Stimulated activated CD4-positive, alpha-beta T cell treated with anti-CD3 and anti-CD28 coated beads, TNF-alpha, amount 100 ng/mL, for 24 hours (primary cell): Measurements from ENCODE around the gene MATCAP1.

Source experiments
- DNase-seq, 3 experiments: peaks; one replicate each; pipeline ENCODE4 v3.0.0-alpha.2; 2020; ENCODE audit warnings: low read depth in 3 of 3

Gene MATCAP1

DNA sequence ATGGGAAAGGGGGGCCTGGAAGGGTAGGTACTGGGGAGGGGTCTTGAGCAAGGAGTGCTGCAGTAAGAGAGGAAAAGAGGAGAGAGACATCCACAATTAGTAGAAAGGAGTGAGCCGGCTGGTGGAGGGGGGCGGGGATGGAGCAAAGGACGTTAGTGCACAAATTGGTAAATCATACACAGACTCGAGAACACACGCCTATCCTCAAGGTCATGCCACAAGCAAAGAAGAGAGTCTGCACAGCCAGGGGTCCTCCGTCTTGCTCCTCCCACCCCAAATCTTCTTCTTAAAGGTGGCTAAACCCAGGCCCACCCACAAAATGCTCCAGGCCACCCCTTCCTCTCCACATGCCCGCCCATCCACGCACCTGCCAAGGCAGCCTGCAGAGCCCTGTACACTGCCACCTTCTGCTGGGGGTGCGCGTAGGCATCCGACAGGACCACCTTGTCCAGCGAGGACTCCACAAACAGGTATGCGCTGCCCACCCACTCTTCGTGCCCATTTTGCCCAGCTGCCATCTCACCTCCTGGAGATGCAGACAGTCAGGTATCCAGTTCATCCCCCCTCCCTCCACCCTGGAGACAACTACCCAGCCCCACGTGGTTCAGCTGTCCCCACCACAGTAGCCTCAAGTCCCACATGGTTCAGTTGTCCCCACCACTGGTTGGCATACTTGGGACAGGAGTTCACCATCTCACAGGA is 27.5 kb downstream of the MATCAP1 start:
- no peak for DNase-seq

DNA sequence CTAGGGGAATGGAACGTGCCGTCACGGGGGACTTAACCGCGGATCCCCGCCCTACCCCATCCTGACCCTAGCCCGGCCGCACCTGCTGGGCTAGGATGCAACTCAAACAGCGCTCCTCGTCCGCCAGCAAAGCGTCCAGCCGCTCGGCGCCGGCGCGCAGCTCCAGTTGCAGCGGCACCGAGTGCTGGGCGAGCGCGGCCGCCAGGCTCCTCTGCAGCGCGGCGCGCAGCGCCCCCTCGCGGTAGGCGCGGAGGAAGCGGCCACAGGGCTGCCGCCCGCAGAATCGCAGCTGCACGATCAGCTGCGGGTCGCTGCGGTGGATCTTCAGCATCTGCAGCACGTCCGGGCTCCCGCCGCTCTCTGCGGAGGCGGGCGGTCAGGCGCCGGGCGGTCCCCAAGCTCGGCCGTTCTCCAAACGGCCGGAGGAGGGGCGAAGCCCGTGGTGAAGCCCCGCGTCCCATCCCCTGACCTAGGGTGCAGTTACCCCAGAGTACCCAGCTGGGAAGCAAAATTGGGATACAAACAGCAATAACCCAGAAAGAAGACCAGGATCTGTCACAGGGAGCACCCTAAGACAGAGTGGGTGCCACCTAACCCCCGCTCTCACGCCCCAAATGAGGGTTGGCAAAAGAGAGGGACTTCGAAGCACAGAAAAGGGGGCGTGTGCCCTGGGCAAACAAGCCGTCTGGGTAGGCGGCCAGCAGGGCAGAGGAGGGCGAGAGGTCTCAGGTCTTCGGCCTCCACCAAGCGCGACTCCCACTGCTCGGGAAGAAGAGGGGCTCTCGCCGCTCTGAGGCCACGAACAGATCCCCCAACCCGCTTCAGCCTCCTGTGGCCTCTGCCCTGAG is 28.2 kb downstream of the MATCAP1 start:
- peak in 2 of 3 experiments; percentile 59 to 77 for DNase-seq

DNA sequence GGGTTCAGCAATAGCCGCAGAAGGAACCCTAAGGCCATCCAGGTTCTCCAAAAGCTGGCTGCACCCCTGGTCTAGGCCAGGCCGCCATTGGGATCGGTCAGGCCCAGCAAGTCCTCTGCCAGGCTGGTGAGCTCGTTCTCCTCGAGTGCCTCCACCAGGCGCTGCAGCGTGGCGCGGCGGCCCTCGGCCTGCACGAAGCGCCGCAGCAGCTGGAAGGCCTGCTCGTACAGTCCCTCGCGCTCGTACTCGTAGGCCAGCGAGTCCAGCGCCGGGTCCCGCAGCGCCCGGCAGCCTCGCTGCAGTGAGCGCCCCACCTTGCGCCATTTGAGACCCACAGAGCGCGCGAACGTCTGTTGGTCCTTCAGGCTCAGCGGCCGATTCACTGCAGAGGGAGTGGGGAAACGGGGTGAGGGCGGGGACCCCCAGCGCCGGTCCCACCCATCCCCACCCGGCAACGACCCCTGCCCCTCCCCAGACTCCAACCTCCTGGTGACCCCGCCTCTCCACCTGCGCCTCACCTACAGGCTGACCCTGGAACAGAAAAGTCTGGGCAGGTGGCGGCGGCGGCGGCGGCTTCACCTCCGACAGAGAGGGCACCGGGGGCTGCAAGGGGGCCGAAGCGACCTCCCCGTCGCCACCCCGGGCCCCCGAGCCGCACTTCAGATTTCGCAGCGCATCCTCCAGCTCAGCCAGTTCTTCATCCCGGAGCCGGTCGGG is 29.0 kb downstream of the MATCAP1 start:
- DNase-seq: no peak

DNA sequence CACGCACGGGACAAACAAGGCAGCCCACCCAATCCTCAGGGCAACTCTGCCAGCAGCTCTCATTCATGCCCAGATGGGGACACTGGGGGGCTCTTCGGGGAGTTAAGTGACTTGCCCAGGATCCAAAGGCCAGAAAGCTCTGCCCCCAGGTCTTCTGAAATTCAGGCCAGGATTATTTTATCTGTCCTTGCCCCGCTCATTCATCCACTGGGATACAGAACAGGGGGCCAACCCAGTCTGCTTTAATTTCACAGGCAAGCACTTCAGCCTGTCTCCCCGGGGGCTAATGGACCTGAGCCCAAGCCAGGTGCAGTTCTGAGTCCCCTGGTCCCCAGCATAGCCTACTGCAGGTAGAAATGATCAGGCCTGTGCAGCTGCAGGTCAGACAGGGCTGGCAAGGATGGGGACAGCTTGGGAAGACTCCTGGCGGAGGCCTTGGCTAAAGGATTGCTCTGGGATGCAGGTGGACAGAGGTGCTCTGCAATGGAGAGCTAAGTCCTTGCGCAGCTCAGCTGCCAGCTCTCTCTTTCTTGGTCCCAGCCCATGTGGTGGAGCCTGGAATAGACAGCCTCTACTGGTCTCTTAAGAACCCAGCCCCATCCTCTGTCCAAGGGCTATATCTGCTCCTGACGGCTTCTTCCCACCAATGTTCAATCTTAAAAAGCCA is 32.2 kb downstream of the MATCAP1 start:
- DNase-seq: no peak

DNA sequence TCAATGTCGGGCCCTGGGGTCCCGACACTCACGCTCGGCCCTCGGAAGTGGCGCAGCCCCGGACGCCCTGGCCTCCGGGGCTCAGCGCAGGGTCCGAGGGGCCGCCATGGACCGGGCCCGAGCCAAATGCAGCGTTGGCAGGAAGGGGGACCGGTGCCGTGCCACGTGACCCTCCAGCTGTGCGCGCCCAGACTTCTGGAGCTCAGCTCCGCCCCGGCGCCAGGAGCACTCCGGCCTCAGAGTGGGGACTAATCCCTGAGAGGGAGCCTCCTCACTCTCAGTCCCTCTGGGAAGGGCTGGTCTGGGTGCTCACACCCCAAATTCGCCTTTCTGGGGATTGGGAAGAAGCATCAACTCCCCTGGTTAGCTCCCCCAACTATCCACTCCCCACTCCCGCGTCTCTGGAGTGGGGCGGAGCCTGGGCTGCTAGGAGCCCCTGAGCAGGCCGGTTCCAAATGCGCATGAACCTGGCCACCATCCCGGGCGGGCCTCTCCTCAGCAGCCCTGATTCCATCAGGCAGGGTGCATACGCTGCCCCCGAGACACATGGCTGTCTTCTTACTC is 32.8 kb downstream of the MATCAP1 start, which contains the start of gene B3GNT9:
TSS of gene B3GNT9 (minus strand) at position 166 of the 564 bp plus-strand sequence. CDS start 513 bp downstream, outside the sequence.
- no peak for DNase-seq

DNA sequence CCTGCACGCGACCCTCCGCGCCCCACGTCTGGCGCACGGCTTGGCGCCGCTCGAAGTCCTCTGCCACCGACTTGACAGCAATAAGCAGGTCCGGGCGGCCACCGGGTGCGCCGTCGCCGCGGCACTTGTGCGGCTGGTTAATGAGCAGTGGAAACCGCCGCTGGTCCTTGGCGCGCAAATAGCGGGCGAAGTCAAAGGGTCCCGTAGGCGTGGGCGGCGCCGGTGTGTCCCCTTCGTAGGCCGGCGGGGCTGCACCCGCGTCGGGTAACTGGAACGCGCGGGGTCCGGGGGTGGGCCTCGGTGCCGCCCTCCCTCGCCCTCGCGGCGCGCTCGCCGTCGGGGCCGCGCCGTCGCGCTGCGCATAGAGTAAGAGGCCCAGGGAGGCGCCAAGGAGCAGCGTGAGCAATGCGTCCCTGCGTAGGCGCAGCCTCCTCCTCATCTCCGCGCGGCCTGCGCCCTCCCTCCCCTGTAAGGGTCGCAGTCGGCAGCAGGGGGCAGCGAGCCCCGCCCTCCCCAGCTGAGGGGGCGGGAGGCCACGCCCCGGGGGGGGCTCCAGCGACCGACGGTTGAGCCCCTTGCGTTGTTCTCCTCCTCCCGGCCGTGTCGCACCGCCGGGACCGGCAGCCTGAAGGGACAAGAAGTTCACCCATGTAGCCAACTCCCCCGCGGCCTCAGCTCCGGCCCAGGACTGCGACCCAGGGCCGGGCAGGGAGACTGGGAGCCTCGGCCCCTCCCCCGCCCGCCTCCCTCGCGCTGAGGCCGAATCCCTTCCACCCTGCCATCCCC is 33.5 kb downstream of the MATCAP1 start:
- peak in 1 of 3 experiments; percentile 54 for DNase-seq

DNA sequence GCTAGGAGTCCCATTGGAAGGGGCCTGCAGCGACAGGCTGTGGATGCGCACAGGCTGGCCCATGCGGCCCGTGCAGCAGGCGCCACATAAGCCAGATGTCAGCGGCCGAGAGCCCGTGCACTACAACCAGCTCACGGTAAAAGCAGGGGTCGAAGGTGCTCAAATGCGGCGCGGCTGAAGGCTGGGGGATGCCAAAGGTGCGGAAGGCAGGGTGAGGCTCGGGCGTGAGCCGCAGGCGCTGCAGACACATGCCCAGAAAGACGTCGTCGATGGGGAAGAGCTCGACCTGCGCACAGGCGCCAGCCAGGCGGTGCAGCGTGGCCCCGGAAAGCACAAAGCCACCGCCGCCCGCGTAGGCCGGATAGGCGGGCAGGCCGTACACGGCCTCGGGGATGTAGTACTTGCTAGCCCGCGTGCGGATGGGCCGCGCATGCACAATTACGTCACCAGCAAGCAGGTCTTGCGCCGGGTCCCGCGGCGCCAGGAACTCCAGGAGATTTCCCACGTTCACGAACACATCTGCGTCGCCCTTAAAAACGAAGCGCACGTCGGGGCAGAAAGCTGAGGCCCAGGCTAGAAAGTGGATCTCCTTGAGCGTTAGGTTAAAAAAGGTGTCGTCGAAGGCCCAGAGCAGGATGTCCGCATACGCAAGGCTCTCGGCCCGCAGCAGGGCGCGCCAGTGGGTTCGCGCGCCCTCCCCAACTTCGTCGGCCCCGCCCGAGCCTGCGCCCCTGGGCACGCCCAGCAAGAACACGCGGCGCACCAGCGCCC is 34.3 kb downstream of the MATCAP1 start:
- no peak for DNase-seq

DNA sequence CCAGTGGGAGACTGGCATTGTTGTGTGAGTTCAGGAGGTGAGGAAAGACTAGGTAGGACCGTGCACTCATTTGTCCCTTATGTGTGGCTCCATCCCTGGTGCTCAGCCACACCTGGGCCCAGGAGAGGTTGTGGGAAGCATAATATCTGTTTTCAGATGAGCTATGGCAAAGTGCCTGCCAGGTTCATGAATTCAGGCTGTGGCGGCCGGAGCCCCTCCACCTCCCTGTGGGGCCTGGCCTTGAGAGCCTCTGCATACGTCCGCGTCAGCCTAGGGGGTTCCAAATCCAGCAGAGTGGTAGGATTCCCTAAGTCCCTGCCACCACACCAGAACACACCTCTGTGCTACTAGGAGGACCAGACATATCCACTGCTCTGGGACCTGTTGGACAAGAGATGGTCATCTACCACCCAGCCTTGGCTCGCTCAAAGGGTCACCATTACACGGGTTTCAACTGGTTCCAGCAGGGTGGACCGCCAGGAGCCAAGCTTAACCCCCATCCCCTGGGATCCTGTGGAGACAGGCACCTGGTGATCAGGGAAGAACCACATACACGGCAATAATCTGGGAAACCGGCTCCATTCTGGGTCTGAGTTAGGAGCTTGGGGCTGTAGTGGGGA is 35.0 kb downstream of the MATCAP1 start:
- DNase-seq: no peak

DNA sequence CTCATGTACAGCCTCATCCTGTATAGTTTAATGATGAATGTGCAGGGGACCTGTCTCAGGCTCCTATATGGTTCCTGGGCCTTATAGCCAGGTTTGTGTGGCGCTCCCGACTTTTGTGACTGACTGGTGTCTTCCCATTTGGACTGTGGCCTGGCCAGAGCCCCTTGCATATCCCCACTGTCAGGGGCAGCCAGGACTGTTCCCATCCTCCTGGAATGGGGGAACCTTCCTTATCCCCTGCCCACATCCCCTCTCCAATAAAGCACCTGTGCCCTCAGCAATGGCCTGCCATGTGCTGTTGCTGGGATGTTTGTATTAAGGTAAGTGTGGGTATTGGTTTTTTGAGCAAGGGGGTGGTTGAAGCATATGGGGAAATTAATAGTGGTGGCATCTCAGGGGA is 35.5 kb downstream of the MATCAP1 start:
- DNase-seq: no peak

DNA sequence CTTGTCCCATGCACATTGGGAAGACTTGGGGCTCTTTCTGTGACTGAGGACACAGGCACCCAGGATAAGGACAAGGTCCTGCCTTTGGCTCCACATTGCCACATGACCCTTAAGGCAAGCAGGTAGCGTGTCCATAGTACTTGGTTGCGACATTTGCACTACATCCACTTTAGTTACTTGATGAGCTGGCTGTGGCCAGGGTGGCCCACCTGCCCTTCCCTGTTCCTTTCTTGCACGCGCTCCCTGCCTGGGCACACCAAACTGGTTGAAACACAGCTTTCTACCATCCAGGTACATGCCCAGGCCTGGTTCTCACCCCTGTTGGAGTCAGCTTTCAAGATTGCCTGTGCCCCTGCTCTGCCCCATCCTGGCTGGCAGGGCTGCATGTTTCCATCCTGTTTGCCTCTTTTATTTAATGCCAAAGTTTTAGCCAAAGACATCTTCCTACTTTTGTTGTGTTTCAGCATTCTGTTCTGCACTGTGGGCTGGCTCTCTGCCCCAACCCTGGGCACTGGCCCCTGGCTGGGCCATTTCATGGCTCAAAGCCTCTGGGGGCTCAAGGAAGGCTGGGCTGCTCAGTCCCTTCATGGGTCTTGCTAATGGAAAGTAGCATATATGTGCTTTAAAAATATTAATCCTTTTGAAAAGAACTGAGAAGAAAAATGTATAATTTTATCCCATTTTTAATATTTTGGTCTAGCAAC is 36.2 kb downstream of the MATCAP1 start:
- no peak for DNase-seq

DNA sequence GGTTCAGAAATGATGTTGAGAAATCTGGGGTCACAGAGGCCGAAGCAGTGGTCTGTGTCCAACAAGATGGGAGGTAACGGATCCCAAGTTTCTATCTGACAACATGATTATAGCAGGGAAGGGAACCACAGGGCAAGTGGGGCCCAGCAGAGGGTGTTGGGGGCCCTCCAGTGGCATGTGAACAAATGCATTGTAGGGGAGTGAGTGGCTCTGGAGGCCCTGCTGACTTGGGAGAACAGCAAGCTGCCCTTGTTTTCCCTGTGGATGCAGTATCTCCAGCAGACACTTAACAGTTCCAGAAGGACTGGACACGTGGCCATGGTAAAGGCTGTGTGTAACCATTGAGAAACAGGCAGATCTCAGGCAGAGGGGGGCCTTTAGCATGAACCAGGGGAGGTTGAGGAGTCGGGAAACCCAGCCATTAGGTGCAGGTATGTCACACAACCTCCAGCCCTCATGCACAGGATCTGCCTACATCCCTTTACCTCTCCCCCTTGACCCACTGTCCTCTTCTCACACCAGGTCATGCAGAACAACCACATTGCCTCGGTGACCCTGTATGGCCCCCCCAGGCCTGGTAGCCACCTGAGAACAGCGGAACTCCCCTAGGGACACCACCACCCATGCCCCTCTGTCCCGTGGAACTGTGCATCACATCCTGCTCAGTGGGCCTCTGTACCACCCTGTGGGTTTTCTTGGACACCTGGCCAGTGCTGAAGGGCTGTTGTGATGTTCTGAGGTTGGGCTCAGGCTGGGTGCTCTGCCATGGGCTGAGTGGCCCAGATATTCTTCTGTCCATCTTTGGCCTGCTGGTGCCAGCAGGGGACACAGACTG is 37.0 kb downstream of the MATCAP1 start:
- DNase-seq: no peak

DNA sequence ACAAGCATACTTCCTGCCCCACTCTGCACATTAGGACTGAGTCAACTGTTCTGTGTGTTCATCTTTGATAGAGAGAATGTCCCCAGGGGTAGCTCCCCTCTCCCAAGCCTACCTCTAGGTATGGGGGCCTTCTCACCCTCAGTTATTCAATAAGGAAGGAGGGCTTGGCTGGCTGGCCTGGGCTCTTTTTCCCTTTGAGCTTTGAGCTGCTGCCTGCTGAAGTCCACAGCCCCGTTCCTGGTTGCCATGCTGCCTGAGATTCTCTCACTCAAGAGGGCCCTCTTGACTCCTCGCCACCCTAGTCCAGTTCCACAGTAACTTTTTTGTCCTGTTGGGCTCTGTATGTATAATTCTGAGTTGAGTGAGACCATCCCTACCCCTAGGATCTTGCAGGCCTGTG is 38.0 kb downstream of the MATCAP1 start:
- no peak for DNase-seq

DNA sequence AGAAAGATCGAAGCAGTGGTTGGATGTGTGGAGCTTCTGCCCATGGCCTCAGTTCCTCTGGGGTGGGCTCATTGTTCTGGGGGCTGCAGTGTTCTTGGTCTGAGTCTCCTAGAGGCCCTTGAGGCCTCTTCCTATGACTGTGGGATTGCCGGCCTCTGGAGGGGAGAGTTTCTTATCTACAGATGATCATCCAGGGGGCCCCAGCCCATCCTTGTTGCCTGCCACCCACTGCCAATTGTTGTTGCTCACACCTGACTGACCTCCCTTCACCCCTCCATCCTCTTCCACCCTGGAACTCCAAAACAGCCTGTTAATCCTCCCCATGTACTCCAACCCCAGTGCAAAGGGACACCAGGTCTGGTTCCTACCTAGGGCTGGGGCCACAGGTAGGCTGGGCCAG is 38.8 kb downstream of the MATCAP1 start:
- DNase-seq: no peak

DNA sequence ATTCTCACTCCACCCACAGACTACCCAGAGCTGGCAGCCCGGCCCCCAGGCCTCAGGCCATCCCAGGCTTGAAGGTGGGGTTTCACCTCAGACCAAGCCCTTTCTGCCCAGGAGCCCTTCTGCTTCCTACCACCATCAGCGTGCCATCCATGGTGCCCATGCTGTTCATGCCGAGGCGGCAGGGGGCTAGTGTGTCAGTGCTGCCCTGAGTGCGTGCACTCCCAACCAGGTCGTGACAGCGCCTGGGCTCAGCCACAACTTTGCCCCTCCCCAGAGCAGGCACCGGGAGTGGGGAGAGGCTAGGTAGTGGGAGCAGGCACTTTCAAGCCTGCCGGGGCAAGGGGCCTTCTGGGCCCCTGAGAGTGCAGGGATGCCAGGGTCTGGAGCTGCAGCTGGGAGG is 41.4 kb downstream of the MATCAP1 start:
- no peak for DNase-seq

DNA sequence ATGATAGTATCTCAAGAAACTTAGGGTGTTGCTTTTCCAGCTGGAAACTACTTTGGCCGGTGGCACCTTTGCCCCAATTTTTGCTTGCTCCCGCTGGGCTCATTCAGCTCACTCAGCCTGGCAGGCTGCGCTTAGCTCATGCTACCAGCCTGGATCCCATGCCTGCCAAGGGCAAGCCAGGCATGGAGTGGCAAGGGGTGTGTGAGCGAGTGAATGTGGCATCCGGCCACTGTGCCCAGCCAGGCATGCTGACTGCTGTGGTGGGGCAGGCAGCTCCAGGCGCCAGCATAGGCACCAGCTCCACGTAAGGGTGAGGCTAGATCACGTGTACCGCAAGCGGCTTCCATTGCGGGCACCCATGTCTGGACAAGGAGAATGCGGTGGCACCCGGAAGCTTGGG is 42.4 kb downstream of the MATCAP1 start:
- no peak for DNase-seq

DNA sequence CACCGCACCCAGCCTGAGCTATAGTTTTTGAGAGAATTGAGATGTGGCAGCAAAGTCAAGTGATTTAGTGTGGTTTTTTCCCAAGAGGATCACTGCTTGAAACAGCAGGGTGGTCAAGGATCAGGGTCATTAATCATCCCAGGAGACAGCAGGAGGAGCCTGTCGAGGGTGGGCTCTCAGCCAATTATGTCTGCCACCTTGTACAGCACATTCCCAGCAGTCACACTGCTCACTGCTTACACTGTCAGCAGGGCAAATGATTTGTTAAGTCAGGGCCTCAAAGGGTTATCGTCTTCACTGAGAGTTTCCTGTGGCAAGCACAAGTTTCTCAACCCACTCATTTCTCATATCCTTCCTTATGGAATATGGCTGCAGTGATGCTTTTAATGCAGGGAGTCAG is 46.2 kb downstream of the MATCAP1 start:
- DNase-seq: no peak

DNA sequence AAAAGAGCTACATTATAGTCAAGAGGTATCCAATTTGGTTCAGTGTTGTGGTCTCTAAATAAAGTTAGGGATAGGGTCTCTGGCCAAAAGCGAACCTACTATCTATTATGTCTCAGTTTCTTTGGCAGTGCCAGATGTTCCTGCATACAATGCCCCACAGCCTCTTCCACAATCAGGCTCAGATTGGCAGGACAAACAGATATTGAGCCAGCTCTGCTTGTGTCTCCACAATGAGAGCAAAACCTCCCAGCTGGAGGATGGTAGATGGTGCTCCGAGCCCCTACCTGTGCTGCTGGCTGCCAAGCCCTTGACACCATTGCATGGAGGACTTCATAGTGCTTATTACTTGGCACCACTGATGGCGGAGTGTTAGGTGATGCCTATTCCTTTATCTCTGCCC is 54.3 kb downstream of the MATCAP1 start:
- no peak for DNase-seq

DNA sequence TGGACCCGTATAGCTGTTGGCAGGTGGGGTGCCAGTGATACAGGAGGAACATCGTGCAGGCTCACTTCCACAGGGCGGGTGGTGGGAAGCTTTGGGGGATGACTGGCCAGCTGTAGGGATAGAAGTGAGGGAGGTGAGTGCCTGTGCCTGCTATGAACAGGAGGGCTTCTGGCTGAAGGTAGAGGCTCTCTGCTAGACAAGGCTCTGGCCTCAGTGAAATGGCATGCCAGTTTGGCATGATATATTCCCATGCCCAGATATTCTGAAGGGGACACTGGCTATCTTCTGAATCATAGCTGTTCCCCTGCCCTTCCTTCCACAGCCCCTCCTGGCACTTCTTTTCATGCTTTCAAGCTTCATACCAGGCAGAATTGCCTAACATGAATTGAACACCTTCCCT is 54.9 kb downstream of the MATCAP1 start:
- DNase-seq: no peak
